Brain microvascular endothelial cell (primary cell): ENCODE data around the gene ZNF213.

Experiments used
- DNase-seq: peaks from one replicate; pipeline ENCODE4 v3.0.0-alpha.2; 2020
- H3K27ac ChIP-seq: fragments of 250-450 bp; sonication (Bioruptor Pico); 2 replicates; pipeline ENCODE4 v1.5.1; 2020; ENCODE audit warnings: mild to moderate bottlenecking, moderate library complexity
- H3K27me3 ChIP-seq: fragments of 250-450 bp; sonication (Bioruptor Pico); replicated peaks from 2 replicates; pipeline ENCODE4 v1.5.1; 2020; ENCODE audit warnings: mild to moderate bottlenecking
- H3K36me3 ChIP-seq: fragments of 250-450 bp; sonication (Bioruptor Pico); replicated peaks from 2 replicates; pipeline ENCODE4 v1.5.1; 2020; ENCODE audit warnings: mild to moderate bottlenecking
- H3K4me3 ChIP-seq: 2 replicates; pipeline ENCODE4 v1.5.1; 2011; ENCODE audit warnings: low read depth, mild to moderate bottlenecking, control low read depth, low read length, moderate library complexity
- in situ Hi-C: cut with HindIII; loops from 2 replicates; pipeline ENCODE4 v1.10.0; 2017; ENCODE audit warnings: low sequenced_read_pairs, low pct_ligation_motif_present
- TF ChIP-seq, protein P1 (sequence below): IDR thresholded peaks from 2 replicates; pipeline ENCODE4 v1.5.1; 2011; ENCODE audit warnings: low read depth, mild to moderate bottlenecking, moderate library complexity, low read length, control low read depth, inconsistent platforms; ENCODE audit errors: missing control alignments

Gene ZNF213

GRCh38 chr16:3094289-3095027 lies 40.4 kb upstream of the ZNF213 start:
- H3K27ac ChIP-seq = no peak overlapping the region
- H3K36me3 ChIP-seq = no peaks in the 10 kb centered on the region
- DNase-seq = peak; percentile 29
- no peak overlapping the region for H3K4me3 ChIP-seq
- H3K27me3 ChIP-seq = peaks cover 11% of the 10 kb centered on the region
- in situ Hi-C loops = no loop called here
- TF ChIP-seq, protein P1, sequence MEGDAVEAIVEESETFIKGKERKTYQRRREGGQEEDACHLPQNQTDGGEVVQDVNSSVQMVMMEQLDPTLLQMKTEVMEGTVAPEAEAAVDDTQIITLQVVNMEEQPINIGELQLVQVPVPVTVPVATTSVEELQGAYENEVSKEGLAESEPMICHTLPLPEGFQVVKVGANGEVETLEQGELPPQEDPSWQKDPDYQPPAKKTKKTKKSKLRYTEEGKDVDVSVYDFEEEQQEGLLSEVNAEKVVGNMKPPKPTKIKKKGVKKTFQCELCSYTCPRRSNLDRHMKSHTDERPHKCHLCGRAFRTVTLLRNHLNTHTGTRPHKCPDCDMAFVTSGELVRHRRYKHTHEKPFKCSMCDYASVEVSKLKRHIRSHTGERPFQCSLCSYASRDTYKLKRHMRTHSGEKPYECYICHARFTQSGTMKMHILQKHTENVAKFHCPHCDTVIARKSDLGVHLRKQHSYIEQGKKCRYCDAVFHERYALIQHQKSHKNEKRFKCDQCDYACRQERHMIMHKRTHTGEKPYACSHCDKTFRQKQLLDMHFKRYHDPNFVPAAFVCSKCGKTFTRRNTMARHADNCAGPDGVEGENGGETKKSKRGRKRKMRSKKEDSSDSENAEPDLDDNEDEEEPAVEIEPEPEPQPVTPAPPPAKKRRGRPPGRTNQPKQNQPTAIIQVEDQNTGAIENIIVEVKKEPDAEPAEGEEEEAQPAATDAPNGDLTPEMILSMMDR = peak; percentile 73

- no peaks in the 10 kb centered on the region for H3K36me3 ChIP-seq
- in situ Hi-C loops = no loop called here
- DNase-seq = no peak
- no peak overlapping the region for H3K4me3 ChIP-seq
- H3K27me3 ChIP-seq = peaks cover 11% of the 10 kb centered on the region
- TF ChIP-seq, protein P1 = peak; percentile 41
- H3K27ac ChIP-seq = no peak overlapping the region
Observed at GRCh38 chr16:3095869-3096268, 39.0 kb upstream of the ZNF213 start.

DNA sequence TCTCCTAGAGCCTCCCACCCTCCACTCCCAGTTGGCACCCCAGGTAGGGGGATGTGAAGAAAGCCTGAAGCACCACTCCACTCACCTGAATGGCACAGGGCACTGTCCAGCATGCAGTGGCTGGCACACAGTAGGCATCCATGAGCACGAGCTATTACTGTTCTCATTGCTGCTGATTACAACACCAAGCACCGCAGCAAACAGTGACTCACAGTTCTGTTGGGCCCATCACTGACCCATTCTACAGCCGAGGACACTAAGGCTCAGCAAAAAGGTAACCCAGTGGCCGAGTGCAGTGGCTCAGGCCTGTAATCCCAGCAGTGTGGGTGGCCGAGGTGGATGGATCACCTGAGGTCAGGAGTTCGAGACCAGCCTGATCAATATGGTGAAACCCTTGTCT lies 38.5 kb upstream of the ZNF213 start:
- TF ChIP-seq, protein P1 = no peak
- Histone ChIP-seq H3K27ac (no peak overlapping the region), H3K27me3 (peaks cover 11% of the 10 kb centered on the region), H3K4me3 (no peak overlapping the region), H3K36me3 (no peaks in the 10 kb centered on the region)
- DNase-seq = no peak
- in situ Hi-C loops = no loop called here

GRCh38 chr16:3097266-3097665 lies 37.6 kb upstream of the ZNF213 start:
- TF ChIP-seq, protein P1 = no peak
- in situ Hi-C loops = no loop called here
- no peaks in the 10 kb centered on the region for H3K36me3 ChIP-seq
- DNase-seq = no peak
- H3K27ac ChIP-seq = no peak overlapping the region
- H3K27me3 ChIP-seq = peaks cover 11% of the 10 kb centered on the region
- no peak overlapping the region for H3K4me3 ChIP-seq

- in situ Hi-C loops = no loop called here
- Histone ChIP-seq H3K27me3 (peaks cover 5% of the 10 kb centered on the region), H3K27ac (no peak within 1 kb of the TSS), H3K4me3 (no peak within 1 kb of the TSS), H3K36me3 (no peaks in the 10 kb centered on the region)
- TF ChIP-seq, protein P1 = no peak
- DNase-seq = no peak
Observed at GRCh38 chr16:3098459-3099394, 36.1 kb upstream of the ZNF213 start, which contains the start of gene ZSCAN10. ZSCAN10 (minus strand) TSS chr16:3099294; CDS start chr16:3092937, 6,357 bp downstream.
